SK-N-SH treated with all-trans-retinoic acid at 6 μM for 48 hours (cell line): ENCODE measurements around the gene OCA2.

Experiments
- ATAC-seq: fragments of 200-7000 bp; cut with Tn5 transposase; 3 replicates; pipeline ENCODE4 v1.9.1; 2020; ENCODE audit warnings: mild to moderate bottlenecking, moderate library complexity
- ARNTL ChIP-seq: fragments of 450-650 bp; formaldehyde crosslinking; IDR thresholded peaks from 2 replicates; pipeline ENCODE4 v1.5.0; 2020; ENCODE audit warnings: low read depth, mild to moderate bottlenecking, moderate library complexity, borderline replicate concordance
- BACH2 ChIP-seq: fragments of 250-450 bp; sonication (Bioruptor Pico); IDR thresholded peaks from 2 replicates; pipeline ENCODE4 v1.9.0; 2021; ENCODE audit warnings: mild to moderate bottlenecking, borderline replicate concordance
- CREB5 ChIP-seq: fragments of 250-450 bp; sonication (Bioruptor Pico); IDR thresholded peaks from 2 replicates; pipeline ENCODE4 v1.5.1; 2020; ENCODE audit warnings: low read depth, mild to moderate bottlenecking, moderate library complexity
- CSDC2 ChIP-seq: fragments of 250-450 bp; sonication (Bioruptor Pico); IDR thresholded peaks from 2 replicates; pipeline ENCODE4 v1.5.0; 2020; ENCODE audit warnings: mild to moderate bottlenecking, moderate library complexity
- CSRNP3 ChIP-seq: fragments of 250-450 bp; sonication (Bioruptor Pico); IDR thresholded peaks from 2 replicates; pipeline ENCODE4 v1.5.1; 2021; ENCODE audit warnings: mild to moderate bottlenecking, moderate library complexity
- ESRRG ChIP-seq: fragments of 250-450 bp; sonication (Bioruptor Pico); IDR thresholded peaks from 2 replicates; pipeline ENCODE4 v1.6.1; 2021; ENCODE audit warnings: mild to moderate bottlenecking
- GLIS3 ChIP-seq: fragments of 250-450 bp; sonication (Bioruptor Pico); IDR thresholded peaks from 2 replicates; pipeline ENCODE4 v1.5.0; 2020; ENCODE audit warnings: mild to moderate bottlenecking, moderate library complexity
- ISL1 ChIP-seq: fragments of 250-450 bp; sonication (Bioruptor Pico); IDR thresholded peaks from 2 replicates; pipeline ENCODE4 v2.1.2; 2022; ENCODE audit warnings: mild to moderate bottlenecking, moderate library complexity
- OSR1 ChIP-seq: fragments of 250-450 bp; sonication (Bioruptor Pico); IDR thresholded peaks from 2 replicates; pipeline ENCODE4 v1.8.0; 2022; ENCODE audit warnings: moderate library complexity, mild to moderate bottlenecking, inconsistent platforms
- PPARA ChIP-seq: fragments of 250-450 bp; sonication (Bioruptor Pico); IDR thresholded peaks from 2 replicates; pipeline ENCODE4 v1.5.0; 2020; ENCODE audit warnings: mild to moderate bottlenecking, borderline replicate concordance
- SNAI2 ChIP-seq: fragments of 250-450 bp; sonication (Bioruptor Pico); IDR thresholded peaks from 2 replicates; pipeline ENCODE4 v1.5.0; 2020; ENCODE audit warnings: mild to moderate bottlenecking, moderate library complexity
- TCF4 ChIP-seq: fragments of 250-450 bp; sonication (Bioruptor Pico); IDR thresholded peaks from 2 replicates; pipeline ENCODE4 v1.8.0; 2021; ENCODE audit warnings: mild to moderate bottlenecking, moderate library complexity, borderline replicate concordance
- TOX ChIP-seq: fragments of 250-450 bp; sonication (Bioruptor Pico); IDR thresholded peaks from 2 replicates; pipeline ENCODE4 v1.8.0; 2021; ENCODE audit warnings: mild to moderate bottlenecking, moderate library complexity, borderline replicate concordance
- ZFP3 ChIP-seq: fragments of 250-450 bp; sonication (Bioruptor Pico); IDR thresholded peaks from 2 replicates; pipeline ENCODE4 v1.5.0; 2020; ENCODE audit warnings: mild to moderate bottlenecking, moderate library complexity
- ZFP30 ChIP-seq: fragments of 450-650 bp; formaldehyde crosslinking; IDR thresholded peaks from 2 replicates; pipeline ENCODE4 v1.5.0; 2022; ENCODE audit warnings: mild to moderate bottlenecking, moderate library complexity
- ZNF565 ChIP-seq: fragments of 450-650 bp; formaldehyde crosslinking; conservative IDR thresholded peaks from 2 replicates; pipeline ENCODE4 v1.5.0; 2020; ENCODE audit warnings: low read depth, mild to moderate bottlenecking, moderate library complexity
- ZNF70 ChIP-seq: fragments of 450-650 bp; formaldehyde crosslinking; IDR thresholded peaks from 2 replicates; pipeline ENCODE4 v1.5.0; 2020; ENCODE audit warnings: mild to moderate bottlenecking, moderate library complexity
- ZNF8 ChIP-seq: fragments of 450-650 bp; formaldehyde crosslinking; IDR thresholded peaks from 2 replicates; pipeline ENCODE4 v1.5.0; 2020; ENCODE audit warnings: mild to moderate bottlenecking, moderate library complexity
- TF ChIP-seq, protein P1 (sequence below): fragments of 250-450 bp; sonication (Bioruptor Pico); IDR thresholded peaks from 2 replicates; pipeline ENCODE4 v1.8.0; 2020; ENCODE audit warnings: mild to moderate bottlenecking, moderate library complexity, borderline replicate concordance
- TF ChIP-seq, protein P2 (sequence below): fragments of 250-450 bp; sonication (Bioruptor Pico); IDR thresholded peaks from 2 replicates; pipeline ENCODE4 v1.5.0; 2020; ENCODE audit warnings: mild to moderate bottlenecking, moderate library complexity

Gene OCA2

DNA sequence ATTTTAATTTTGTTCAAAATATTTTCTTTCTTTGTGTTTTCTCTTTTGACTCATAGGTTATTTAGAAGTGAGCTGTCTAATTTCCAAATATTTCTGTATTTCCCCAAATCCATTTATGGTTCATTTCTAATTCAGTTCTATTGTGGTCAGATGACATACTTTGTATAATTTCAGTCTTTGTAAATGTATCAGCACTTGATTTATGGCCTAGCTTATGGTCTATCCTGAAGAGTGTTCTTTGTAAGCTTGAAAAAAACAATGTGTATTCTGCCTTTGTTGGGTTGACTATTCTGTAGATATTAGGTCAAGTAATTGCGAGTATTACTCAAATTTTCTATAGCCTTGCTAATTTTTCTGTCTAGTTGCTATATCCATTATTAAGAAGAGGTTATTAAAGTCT lies 311.2 kb downstream of the OCA2 start:
- TF ChIP-seq BACH2 (no peak), ZNF8 (CRISPR knock-in tag) (no peak), ISL1 (CRISPR knock-in tag) (no peak), ZNF565 (CRISPR knock-in tag) (no peak), CSRNP3 (CRISPR knock-in tag) (no peak), ZFP3 (no peak), ARNTL (CRISPR knock-in tag) (no peak), ESRRG (no peak), CREB5 (CRISPR knock-in tag) (no peak), ZFP30 (CRISPR knock-in tag) (no peak), GLIS3 (CRISPR knock-in tag) (no peak), CSDC2 (CRISPR knock-in tag) (no peak), OSR1 (CRISPR knock-in tag) (no peak), TOX (CRISPR knock-in tag) (no peak)
- TF ChIP-seq, protein P1, sequence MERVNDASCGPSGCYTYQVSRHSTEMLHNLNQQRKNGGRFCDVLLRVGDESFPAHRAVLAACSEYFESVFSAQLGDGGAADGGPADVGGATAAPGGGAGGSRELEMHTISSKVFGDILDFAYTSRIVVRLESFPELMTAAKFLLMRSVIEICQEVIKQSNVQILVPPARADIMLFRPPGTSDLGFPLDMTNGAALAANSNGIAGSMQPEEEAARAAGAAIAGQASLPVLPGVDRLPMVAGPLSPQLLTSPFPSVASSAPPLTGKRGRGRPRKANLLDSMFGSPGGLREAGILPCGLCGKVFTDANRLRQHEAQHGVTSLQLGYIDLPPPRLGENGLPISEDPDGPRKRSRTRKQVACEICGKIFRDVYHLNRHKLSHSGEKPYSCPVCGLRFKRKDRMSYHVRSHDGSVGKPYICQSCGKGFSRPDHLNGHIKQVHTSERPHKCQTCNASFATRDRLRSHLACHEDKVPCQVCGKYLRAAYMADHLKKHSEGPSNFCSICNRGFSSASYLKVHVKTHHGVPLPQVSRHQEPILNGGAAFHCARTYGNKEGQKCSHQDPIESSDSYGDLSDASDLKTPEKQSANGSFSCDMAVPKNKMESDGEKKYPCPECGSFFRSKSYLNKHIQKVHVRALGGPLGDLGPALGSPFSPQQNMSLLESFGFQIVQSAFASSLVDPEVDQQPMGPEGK: no peak
- TF ChIP-seq, protein P2, sequence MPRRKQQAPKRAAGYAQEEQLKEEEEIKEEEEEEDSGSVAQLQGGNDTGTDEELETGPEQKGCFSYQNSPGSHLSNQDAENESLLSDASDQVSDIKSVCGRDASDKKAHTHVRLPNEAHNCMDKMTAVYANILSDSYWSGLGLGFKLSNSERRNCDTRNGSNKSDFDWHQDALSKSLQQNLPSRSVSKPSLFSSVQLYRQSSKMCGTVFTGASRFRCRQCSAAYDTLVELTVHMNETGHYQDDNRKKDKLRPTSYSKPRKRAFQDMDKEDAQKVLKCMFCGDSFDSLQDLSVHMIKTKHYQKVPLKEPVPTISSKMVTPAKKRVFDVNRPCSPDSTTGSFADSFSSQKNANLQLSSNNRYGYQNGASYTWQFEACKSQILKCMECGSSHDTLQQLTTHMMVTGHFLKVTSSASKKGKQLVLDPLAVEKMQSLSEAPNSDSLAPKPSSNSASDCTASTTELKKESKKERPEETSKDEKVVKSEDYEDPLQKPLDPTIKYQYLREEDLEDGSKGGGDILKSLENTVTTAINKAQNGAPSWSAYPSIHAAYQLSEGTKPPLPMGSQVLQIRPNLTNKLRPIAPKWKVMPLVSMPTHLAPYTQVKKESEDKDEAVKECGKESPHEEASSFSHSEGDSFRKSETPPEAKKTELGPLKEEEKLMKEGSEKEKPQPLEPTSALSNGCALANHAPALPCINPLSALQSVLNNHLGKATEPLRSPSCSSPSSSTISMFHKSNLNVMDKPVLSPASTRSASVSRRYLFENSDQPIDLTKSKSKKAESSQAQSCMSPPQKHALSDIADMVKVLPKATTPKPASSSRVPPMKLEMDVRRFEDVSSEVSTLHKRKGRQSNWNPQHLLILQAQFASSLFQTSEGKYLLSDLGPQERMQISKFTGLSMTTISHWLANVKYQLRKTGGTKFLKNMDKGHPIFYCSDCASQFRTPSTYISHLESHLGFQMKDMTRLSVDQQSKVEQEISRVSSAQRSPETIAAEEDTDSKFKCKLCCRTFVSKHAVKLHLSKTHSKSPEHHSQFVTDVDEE (CRISPR knock-in tag): no peak
- no peak for ATAC-seq

GRCh38 chr15:27784107-27784506 lies 315.0 kb downstream of the OCA2 start:
- TF ChIP-seq OSR1 (CRISPR knock-in tag): no peak
- no peak for TF ChIP-seq SNAI2 (CRISPR knock-in tag)
- ATAC-seq: no peak

- TF ChIP-seq ESRRG: no peak
- TF ChIP-seq TOX (CRISPR knock-in tag): no peak
- TF ChIP-seq, protein P2 (CRISPR knock-in tag): no peak
- TF ChIP-seq TCF4 (CRISPR knock-in tag): no peak
- no peak for TF ChIP-seq ZNF70 (CRISPR knock-in tag)
- TF ChIP-seq PPARA (CRISPR knock-in tag): no peak
- ATAC-seq: no peak
Measured at GRCh38 chr15:27783678-27784077, 315.4 kb downstream of the OCA2 start.
